K562 treated with DMSO at 1 percent for 24 hours (cell line): ENCODE data around the gene ERCC6L. TPM values are rescaled to one million over a fixed set of nuclear protein-coding genes. Genes with fewer than 3 reads are reported as not detected.

Experiments
- total RNA-seq: library from RNA; unstranded; fragments of 300-600 nt; gene quantifications from 2 replicates; pipeline ENCODE4 v1.2.3, GENCODE V29; 2022; ENCODE audit warnings: low read depth; ENCODE audit not compliant: insufficient read depth

ERCC6L gene
- total RNA-seq, result 5.1 and 5.5 TPM in 2 replicates

GRCh38 chrX:72238721-72239475 is at the start of gene ERCC6L:
ERCC6L (minus strand) TSS chrX:72239027; CDS start chrX:72238911, 116 bp downstream.

GRCh38 chrX:72181178-72182125 is 57.4 kb downstream of the ERCC6L start, which contains the start of gene PIN4:
PIN4 (plus strand) TSS chrX:72181757; CDS start chrX:72181786, 29 bp downstream.

Other genes with a start within 250 kb of the ERCC6L start
- gene RTL5, start 107.1 kb downstream of the ERCC6L start, total RNA-seq, result 0.67 and 0.80 TPM in 2 replicates
- gene PIN4, start 57.3 kb downstream of the ERCC6L start, total RNA-seq, result 15.7 and 18.9 TPM in 2 replicates
- 1,117 and 1,182 TPM in 2 replicates for gene RPS4X, start 38.2 kb upstream of the ERCC6L start, total RNA-seq
- gene CITED1, start 66.9 kb upstream of the ERCC6L start, total RNA-seq, result 1.5 and 2.4 TPM in 2 replicates